Ovary (tissue), 3 donors: ENCODE measurements around the gene ENPP6.

Experiments
- POLR2A ChIP-seq: fragments of 450-650 bp; IDR thresholded peaks from one replicate; pipeline ENCODE4 v1.6.1; 2017; ENCODE audit warnings: antibody characterized with exemption, mild to moderate bottlenecking, moderate library complexity
- TF ChIP-seq, protein P1 (sequence below), 3 donors: fragments of 450-650 bp in 2 of 3; fragments of 200-600 bp in 1 of 3; IDR thresholded peaks; one replicate each; pipeline versions ENCODE4 v1.5.1 to v1.8.0; 2016 to 2022; ENCODE audit warnings: antibody characterized with exemption in 3 of 3, mild to moderate bottlenecking in 1 of 3
- donor health status: DM: no; HTN: no; CAD: no.

- no peak for TF ChIP-seq POLR2A
- TF ChIP-seq, protein P1, sequence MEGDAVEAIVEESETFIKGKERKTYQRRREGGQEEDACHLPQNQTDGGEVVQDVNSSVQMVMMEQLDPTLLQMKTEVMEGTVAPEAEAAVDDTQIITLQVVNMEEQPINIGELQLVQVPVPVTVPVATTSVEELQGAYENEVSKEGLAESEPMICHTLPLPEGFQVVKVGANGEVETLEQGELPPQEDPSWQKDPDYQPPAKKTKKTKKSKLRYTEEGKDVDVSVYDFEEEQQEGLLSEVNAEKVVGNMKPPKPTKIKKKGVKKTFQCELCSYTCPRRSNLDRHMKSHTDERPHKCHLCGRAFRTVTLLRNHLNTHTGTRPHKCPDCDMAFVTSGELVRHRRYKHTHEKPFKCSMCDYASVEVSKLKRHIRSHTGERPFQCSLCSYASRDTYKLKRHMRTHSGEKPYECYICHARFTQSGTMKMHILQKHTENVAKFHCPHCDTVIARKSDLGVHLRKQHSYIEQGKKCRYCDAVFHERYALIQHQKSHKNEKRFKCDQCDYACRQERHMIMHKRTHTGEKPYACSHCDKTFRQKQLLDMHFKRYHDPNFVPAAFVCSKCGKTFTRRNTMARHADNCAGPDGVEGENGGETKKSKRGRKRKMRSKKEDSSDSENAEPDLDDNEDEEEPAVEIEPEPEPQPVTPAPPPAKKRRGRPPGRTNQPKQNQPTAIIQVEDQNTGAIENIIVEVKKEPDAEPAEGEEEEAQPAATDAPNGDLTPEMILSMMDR (IDR thresholded peaks at IDR 0.05) = no peak
Observed at GRCh38 chr4:184058026-184058425, 159.6 kb downstream of the ENPP6 start.
